Ureter (tissue), 1 donor: Measurements from ENCODE around the gene UNC79. TPM values are rescaled to one million over a fixed set of nuclear protein-coding genes. Genes with fewer than 3 reads are reported as not detected.

Experiments used
- DNase-seq: peaks from one replicate; pipeline ENCODE4 v3.0.0-alpha.2; 2020; ENCODE audit warnings: low spot score
- total RNA-seq: library from RNA; stranded (reverse); gene quantifications from one replicate; pipeline ENCODE4 v1.2.4, GENCODE V29; 2023
- donor health status: DM: yes; HTN: yes; CAD: no.

UNC79 gene
- total RNA-seq, 1 donor from 2014 or later: not detected

DNA sequence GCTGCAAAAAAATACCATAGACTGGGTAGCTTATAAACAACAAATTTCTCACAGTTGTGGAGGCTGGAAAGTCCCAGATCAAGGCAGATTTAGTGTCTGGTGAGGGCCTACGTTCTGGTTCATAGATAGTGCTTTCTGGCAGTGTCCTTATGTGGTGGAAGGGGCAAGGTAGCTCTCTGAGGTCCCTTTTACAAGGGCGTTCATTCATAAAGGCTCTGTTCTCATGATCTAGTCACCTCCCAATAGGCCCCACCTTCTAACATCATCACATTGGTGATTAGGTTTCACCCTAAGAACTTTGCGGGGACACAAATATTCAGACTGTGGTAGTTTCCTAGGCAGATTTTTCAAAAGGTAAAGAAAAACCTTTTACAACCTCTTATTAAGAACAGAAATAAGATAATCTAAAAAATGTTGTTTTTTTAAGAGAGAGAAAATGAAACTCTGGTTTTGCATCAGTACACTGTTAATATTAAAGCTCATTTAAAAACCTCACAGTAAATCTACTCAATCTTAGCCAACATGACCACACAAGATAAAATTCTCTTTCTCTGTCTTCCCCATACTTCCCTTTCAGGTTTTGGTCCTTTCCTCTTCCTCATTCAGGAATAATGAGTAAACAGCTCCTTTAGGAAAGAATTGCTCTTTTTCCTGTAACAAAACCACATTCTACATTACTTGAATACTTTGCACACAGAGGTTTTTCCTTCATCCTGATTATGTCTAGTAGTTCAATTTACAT, 117.5 kb downstream of the UNC79 start:
- no peak for DNase-seq

DNA sequence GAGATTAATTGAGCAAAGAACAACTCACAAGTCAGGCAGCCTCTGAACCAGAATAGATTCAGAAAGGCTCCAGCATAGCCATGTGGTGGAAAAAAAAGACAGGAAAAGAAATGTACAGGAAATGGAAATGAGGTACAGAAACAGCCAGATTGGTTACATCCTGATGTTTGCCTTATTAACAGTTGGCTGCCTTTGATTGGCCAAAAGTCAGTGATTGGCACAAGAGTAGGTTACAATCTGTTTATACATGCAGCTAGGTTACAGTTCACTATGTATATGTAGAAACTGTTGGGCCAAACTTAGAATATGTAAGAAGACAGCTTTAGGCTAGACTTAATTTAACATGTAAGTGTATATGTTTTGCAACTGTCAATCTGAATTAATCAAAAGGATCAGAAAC, 118.9 kb downstream of the UNC79 start:
- DNase-seq: no peak

DNA sequence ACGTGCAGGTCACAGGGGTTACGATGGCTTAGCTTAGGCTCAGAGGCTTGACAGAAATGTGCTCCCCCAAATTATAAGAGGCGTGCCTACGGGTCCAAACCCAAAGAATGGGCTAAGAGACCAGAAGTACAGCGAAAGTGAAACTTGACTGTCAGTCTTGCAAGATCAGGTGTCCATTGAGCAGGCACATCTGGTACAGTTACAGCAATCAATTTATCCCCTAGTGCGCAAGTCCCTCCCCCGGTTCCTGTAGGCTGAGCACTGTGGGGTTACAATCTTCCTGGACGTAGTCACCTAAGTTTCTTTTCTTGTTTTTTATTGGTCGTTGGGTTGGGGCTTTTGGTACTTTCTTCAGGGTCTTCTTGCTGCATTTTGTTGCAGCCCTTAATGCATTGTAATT, 134.2 kb downstream of the UNC79 start:
- DNase-seq: no peak

DNA sequence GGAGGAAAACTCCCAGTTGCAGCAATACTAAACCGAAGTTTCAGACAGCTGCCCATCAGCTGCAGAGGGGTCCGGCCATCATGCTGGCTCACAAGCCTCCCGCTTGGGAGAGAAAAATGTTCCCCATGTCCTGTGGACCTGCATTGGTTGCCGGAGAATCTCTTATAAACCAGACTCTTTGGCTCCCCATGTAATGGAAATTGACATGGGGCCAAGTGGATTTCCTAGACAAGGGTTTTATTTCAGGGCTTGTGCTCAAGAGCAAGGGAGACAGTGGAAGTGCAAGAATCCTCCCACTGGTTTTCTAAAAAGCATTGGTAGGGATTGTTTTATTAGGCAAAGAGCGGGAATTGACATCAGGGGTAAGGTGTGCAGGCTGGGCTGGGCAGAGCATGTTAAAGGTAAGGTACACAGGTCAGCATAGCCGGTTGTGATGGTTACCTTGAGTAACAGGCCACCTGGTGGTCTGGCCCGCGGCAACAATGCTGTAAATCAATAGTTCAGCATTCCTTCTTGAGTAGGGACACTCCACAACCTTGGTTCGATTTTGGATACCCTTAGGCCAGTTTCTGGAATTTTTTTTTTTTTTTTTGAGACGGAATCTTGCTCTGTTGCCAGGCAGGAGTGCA, 135.4 kb downstream of the UNC79 start:
- no peak for DNase-seq

DNA sequence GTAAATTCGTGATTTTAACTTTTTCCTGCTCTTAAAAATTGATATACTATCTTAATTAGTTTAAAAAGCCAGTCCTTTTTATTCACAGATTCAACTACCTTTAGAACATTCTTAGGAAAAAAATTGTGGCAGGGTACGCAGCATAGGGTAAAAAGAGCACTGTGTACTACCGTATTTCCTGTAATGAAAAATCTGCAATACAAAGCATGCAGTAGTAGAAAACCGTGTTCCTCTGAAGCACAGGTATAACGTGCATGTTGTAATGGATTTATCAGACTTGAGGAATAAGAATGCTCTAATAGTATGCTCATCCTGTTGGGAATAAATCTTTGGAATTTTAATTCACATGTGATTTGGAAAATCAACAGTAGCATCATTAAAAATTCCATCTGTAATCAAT, 140.5 kb downstream of the UNC79 start:
- no peak for DNase-seq

DNA sequence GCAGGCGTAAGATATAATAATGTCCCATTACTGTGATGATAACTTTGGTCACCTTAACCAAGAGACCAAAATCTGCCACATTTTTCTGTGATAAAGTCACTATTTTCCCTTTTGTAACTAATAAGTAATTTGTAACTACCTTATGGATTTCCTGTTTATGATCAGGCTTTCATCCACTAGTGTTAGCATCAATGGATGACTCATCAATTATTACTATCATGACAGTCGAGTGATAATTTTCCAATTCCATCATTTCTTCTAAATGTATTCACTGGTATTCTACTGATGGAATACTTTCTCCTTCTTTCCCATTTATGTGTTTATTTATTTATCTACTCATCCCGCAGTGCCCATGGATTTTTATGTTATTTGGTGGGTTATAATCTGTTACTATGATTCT, 148.4 kb downstream of the UNC79 start:
- no peak for DNase-seq

DNA sequence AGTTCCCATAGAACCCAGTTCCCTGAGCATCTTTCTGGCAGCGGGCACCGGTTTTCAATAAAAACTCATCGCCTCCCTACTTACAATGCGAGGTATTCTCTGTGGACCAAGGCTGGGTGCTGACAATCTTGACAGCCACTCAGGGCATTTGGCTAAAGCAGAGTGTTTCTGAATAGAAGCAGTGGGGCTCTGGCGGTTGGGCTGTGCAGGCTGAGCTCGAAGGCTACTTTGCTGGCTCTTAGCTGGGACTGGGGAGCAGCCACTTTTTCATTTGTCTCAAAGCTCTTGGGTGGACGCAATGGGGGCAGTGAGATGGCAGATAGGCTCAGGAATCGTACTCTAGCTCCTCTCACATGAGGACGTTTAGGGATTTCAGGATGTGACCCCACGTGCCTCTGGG, 151.8 kb downstream of the UNC79 start:
- DNase-seq: no peak

DNA sequence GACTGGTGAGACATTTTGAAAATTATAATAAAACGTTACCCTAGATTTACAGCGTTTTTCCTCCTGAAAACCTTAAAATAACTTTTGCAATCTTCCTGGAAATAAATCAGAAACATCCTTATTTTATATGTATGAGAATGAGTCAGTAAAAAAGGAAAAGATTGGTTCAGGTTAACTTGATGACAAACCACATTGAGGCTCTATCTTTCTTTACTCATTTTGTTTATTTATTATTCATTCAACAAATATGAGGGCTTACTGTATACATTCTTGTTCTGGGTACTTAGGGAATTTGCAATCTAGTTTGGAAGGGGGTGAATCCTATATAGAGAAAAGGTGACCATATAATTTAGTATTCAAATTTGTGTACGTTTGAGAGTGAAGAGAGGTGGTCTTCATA, 156.6 kb downstream of the UNC79 start:
- no peak for DNase-seq

DNA sequence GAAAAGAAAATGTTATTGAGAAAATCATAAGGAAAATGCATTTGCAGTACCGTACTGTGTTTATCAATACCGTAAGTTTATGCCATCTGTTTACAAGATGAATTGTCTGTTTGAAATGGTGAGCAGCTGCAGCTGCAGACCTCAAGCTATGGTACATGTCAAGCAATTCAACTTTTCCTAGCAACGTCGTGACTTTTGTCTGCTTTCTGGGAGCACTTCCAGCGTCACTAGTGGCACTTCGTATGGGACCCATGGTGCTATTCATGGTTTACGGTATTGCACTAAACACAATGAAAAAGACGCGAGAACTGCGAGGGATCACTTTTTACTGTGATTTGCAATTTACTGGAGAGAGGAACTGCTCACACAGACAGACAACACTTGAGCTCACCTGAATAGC, 160.8 kb downstream of the UNC79 start:
- DNase-seq: no peak

DNA sequence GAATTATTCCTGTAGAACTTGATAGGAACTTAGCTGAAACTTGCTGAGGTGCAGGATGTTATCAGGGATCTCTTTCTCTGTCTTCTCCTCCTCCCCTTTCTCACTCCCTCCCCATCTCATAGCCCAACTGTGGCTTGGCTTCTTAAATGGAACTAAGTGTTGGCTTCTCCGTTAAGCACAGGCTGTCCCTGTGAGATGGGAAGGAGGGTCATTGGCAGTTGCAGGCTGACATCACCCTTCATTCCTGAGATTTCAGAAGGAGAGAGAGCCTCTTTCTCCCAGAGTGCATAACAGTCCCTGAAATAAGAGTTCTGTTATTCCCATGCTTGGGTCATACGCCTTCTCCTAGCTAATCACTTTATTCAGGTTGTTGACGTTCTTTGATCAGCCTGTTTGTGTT, 162.0 kb downstream of the UNC79 start:
- DNase-seq: no peak

DNA sequence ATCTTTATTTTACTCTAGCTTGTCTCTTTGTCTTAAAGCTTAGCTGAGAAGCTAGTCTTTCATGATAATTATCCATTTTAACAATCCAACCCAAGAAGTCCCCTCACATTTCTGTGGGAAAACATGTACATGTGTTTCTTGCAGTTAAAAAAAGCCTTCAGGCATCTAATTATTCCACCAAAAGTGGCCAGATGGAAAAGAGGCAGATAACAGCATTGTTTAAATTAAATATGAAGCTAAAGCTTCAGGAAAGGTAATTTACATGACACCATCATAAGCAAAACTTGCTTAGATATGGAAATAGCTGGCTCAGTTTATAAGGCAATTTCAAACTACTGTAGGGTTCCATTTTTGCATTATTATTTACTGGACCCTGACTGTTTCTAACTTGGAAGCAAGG, 175.4 kb downstream of the UNC79 start:
- no peak for DNase-seq

DNA sequence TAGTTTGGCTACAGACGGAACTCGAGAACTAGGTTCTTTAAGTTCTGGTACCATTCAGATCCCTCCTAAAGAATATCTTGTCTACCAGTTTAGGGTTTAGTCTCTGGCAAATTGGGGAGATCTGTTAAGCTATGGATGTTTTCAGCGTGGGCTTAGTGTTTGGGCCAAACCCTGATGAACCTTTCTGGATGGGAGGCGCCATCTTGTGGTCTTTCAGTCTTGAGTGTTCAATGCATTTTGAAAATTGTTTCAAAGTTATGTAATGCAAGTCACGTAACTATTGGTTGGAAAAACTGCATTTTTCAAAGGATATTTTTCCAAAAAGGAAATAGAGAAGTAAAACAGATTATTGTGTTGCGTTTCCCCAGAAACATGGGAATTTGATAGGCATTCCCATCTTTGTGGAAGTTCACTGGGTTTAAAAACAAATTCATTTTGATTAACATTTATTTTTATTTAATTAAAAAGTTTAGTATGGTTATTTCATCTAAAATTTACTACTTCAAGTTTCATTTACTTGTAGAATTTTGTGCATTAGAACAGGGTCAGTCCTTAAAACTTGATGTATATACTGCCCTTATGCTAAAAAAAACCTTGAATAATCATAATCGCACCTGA, 188.5 kb downstream of the UNC79 start:
- no peak for DNase-seq

DNA sequence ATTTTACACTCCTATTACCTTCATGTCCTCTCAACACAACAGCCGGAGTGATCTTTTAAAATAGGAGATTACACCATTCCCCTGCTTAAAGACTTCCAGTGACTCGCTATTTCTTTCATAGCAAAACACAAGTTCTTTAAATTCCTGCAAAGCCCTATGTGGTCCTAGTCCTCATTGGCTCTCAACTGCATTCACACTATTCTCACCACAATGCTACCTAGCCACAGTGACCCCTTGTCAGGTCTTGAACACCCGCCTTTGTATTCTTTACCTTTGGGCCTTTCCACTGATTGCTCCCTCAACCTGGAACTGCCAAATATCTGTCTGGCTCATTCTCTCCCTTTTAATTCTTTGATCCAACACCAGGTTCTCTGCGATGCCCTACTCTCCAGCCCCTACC, 197.3 kb downstream of the UNC79 start:
- DNase-seq: no peak

DNA sequence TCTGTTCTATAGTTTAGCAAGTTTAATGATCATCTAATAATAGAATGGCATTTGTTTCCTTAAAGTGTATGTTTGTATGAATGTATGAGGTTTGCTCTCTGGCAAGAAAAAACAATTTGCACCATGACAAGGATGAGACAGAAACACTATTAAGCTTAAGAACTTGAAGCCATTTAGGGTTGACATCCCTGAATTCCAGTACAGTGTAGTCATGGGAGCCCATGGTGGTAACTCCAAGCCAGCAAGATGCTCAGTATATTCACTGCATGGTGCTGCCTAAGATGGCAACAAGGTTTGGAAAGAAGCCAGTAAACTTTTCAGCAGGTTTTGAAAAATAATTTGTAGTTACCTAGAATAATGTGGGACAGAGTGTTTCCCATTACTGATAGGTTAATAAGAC, 198.9 kb downstream of the UNC79 start:
- DNase-seq: no peak

DNA sequence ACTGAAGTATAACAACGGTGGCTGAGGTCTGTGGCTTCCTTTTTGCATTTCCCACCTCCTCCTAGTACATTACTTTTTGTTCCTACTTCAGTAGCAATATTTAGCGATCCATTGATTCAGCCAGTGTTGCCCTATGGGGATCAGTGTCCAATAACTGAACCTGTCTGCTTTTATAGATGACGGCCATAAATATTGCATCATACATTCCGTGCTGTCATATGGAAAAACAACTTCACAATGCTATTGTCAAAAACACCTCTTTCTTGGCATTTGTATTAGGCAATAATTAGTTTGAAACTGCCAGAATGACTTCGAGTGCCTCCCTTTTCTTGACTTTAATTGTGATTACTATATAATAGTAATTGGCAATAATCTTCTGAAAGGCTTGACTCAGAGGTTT, 208.1 kb downstream of the UNC79 start:
- no peak for DNase-seq

DNA sequence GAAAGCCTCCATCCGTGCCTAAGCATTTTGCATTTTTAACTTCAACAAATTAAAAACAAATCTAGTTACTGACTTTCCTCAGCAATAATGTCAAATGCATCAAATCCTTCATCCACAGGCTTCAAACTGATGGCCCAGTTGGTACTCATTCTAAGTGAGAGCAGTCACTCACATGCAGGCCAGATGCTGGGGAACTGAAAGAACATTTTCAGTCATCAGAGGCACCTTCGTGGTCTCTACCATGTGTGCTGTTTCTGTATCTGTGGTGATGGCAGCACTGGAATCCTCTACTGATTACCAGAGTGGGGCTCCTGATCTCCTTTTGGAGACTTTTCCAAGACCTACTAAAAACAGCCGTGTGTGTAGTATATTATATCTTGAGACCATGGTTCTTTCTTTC, 212.4 kb downstream of the UNC79 start:
- no peak for DNase-seq

DNA sequence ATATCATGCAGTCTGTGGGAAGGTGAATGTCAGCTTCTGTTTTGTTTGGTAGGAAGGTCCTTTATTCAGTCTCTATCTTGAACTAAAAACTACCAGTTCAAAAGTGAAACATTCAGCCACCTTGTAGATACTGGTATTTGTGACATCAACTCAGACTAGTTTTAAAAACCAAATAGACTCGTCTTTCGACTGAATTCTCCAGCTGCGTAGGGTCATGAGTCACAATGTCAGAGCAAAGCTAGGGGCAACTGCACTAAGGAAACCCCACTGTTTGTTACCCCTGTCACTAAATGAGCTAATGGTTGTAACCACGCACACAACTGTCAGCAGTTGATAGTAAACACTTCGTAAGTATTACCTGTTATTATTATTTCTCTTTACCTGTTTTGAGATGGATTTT, 212.9 kb downstream of the UNC79 start:
- DNase-seq: no peak

DNA sequence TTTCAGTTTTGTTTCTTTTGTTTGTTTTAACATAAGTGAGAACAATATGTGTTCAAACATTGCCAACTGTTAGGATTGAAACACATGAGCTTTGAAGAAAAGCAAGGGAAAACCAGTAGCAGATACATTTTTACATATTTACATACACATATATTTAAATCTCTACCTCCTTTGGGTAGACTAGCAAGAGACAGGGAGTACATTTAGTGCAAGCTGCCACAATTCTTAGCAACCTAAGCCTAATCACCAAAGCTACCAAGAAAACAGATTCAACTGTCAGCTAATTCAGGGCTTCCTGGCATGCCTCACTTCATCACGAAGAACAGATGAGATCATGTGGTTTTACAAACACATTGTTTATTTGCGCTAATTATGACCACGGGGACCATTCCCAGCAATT, 214.5 kb downstream of the UNC79 start:
- DNase-seq: no peak

DNA sequence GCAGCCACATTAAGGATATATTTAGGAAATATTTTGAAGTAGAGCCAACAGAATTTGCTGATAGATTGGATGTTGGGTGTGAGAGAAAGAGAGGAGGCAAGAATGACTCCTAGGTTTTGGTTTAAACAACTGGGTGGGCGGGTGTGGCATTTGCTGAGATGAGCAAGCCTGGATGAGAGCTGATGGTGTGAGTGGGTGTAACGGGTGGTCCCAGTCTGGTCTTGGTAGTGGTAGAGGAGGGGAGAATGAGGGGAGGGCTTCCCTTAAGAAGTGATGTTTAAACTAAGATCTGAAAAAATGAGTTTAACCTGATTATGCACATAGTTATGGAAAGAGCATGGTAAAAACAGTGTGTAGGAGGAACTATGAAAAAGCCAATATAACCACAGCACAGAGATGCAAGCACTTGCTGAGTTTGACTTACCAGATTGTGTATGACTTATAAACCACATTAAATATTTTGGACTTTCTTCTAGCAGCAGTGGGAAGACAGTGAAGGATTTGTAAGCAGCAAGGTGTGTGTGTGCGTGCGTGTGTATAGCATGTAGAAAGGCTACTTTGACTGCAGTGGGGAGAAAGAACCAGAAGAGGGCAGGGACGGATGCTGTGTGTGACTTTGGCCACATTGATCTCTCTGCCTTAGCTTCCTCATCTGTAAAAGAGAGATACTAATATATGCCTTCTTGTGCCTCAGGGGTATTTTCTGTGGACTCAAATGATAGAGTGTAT, 217.9 kb downstream of the UNC79 start:
- DNase-seq: no peak

DNA sequence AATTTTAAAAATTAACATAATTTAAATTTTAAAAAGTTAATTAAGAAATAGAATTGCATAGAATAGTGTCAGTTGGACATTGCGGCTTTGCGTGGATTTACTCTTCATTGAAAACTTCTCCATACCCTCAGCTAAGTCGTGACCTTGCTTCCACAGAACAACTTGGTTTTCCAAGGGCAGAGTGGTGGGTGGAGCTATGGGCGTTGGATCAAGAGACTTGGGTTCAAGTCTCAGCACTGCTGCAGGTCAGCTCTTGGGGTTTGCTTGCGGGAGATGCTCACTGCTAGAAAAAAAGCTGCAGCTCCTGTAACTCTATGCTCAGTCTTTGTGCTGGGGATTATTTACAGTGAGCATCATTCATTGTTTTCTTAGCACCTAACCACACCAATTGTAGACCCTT, 223.9 kb downstream of the UNC79 start:
- DNase-seq: no peak

DNA sequence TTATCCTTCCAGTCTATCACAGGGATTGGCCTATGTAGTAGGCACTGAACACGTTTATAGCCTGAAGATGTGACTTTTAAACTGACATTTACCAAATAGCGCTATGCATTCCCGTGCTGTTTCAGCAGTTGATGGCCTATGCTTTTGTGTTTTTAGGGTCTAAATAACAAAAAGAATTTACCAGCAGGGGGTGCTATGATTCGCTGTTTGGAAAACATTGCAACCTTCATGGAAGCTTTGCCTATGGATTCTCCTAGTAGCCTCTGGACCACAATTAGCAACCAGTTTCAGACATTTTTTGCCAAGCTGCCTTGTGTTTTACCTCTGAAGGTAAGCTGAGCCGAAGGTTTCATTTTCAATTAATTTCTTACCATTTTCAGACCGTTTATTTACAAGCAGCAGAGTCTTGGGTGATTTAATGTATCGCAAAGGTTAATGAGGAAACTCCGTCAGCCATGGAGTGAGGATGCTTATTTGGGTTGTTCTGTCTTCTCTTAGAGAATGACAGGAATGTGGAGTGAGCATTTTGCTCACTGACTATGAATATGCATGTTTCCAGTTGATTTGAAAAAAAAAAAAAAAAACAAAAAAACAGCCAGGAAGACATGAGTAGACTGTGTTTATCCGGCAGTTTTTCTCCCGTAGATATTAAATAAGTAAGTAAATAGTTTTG, 224.5 kb downstream of the UNC79 start:
- DNase-seq: no peak

DNA sequence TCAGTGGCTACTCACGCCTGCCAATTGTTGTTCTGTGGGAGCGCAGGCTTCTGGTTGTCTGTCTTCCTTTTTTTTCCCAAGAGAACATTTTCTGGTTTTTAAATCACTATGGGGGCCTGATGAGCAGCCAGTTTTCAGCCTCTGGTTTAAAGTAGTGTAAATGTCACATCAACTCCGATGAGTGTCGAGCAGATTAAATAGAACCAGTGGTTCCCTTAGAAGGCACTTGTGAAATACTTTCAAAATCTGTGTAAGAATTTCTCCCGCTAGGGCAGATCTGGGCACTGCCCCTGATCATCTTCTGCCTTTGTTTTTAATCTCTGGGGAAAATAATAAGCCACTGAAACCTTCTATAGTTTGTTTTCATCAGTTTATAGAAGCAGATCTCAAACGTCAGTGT, 227.1 kb downstream of the UNC79 start:
- DNase-seq: no peak
